Keratinocyte (primary cell): ENCODE measurements around the gene ZNF790. TPM values are rescaled to one million over a fixed set of nuclear protein-coding genes. Genes with fewer than 3 reads are reported as not detected.
A peak's percentile ranks its signal among the peaks of the same experiment; 100 is the strongest.

Experiments
- DNase-seq: peaks from one replicate; pipeline ENCODE4 v3.0.0-alpha.2; 2011; ENCODE audit warnings: low read depth, missing footprints, low spot score
- FAIRE-seq: peaks from 2 replicates; lab custom pipeline; 2011; peaks lifted over from hg19 to GRCh38; lab: Jason Lieb, UNC
- H2AFZ ChIP-seq: 2 replicates; pipeline ENCODE4 v1.6.0; 2012; ENCODE audit warnings: low read length, control low read depth, inconsistent platforms; ENCODE audit not compliant: control insufficient read depth
- H3K27ac ChIP-seq: 2 replicates; pipeline ENCODE4 v1.5.1; 2011; ENCODE audit warnings: low read length; ENCODE audit not compliant: control insufficient read depth, insufficient read depth
- H3K27me3 ChIP-seq: 3 replicates; pipeline ENCODE4 v1.6.0; 2011; ENCODE audit warnings: low read length; ENCODE audit not compliant: control insufficient read depth, insufficient read depth; ENCODE audit errors: extremely low read depth
- H3K36me3 ChIP-seq, 2 experiments: 2 replicates in 1 of 2; 3 replicates in 1 of 2; pipeline ENCODE4 v1.5.1; 2011; ENCODE audit warnings: low read length in 2 of 2, mild to moderate bottlenecking in 1 of 2; ENCODE audit not compliant: control insufficient read depth in 2 of 2, insufficient read depth in 2 of 2; ENCODE audit errors: extremely low read depth in 1 of 2
- H3K4me1 ChIP-seq: 3 replicates; pipeline ENCODE4 v1.5.1; 2011; ENCODE audit warnings: low read length; ENCODE audit not compliant: control insufficient read depth, insufficient read depth; ENCODE audit errors: extremely low read depth
- H3K4me2 ChIP-seq: 3 replicates; pipeline ENCODE4 v1.6.0; 2011; ENCODE audit warnings: low read depth, low read length; ENCODE audit not compliant: control insufficient read depth, insufficient read depth; ENCODE audit errors: extremely low read depth
- H3K4me3 ChIP-seq, 3 experiments: fragments of 200-600 bp in 1 of 3; sonication (generic) in 1 of 3; 2 replicates in 2 of 3; 3 replicates in 1 of 3; pipeline ENCODE4 v1.5.1; 2011 to 2016; ENCODE audit warnings: low read length in 3 of 3, mild to moderate bottlenecking in 3 of 3, control low read depth in 2 of 3, inconsistent platforms in 1 of 3, low read depth in 1 of 3, mixed read lengths in 1 of 3, mixed run types in 1 of 3, moderate library complexity in 1 of 3; ENCODE audit not compliant: control insufficient read depth in 2 of 3, insufficient read depth in 2 of 3; ENCODE audit errors: extremely low read depth in 1 of 3
- H3K79me2 ChIP-seq: 2 replicates; pipeline ENCODE4 v1.6.0; 2012; ENCODE audit warnings: low read length; ENCODE audit not compliant: control insufficient read depth, insufficient read depth
- H3K9ac ChIP-seq: 3 replicates; pipeline ENCODE4 v1.6.0; 2011; ENCODE audit warnings: low read length; ENCODE audit not compliant: control insufficient read depth, insufficient read depth; ENCODE audit errors: extremely low read depth
- H3K9me1 ChIP-seq: 3 replicates; pipeline ENCODE4 v1.6.0; 2011; ENCODE audit warnings: low read length; ENCODE audit not compliant: control insufficient read depth, insufficient read depth; ENCODE audit errors: extremely low read depth
- H3K9me3 ChIP-seq: 2 replicates; pipeline ENCODE4 v1.5.1; 2012; ENCODE audit warnings: low read depth, low read length; ENCODE audit not compliant: control insufficient read depth
- H4K20me1 ChIP-seq: 3 replicates; pipeline ENCODE4 v1.6.0; 2011; ENCODE audit warnings: low read length; ENCODE audit not compliant: control insufficient read depth, insufficient read depth; ENCODE audit errors: extremely low read depth
- CTCF ChIP-seq, 3 experiments: IDR thresholded peaks in 1 of 3; conservative IDR thresholded peaks in 1 of 3; optimal IDR thresholded peaks in 1 of 3; 2 replicates in 2 of 3; 3 replicates in 1 of 3; pipeline versions ENCODE3 to v1.5.1; 2011; ENCODE audit warnings: low read length in 3 of 3, mild to moderate bottlenecking in 3 of 3, moderate library complexity in 2 of 3, control low read depth in 1 of 3, inconsistent platforms in 1 of 3; ENCODE audit not compliant: insufficient read depth in 2 of 3; ENCODE audit errors: extremely low read depth in 1 of 3
- EZH2 ChIP-seq: IDR thresholded peaks from one replicate; pipeline ENCODE4 v1.6.1; 2012; ENCODE audit warnings: inconsistent platforms, mild to moderate bottlenecking, low read length, moderate library complexity
- dilution Hi-C: fragments of 300-500 bp; cut with MboI; formaldehyde crosslinking; loops from one replicate; pipeline ENCODE4 v1.7.0; 2020; ENCODE audit warnings: low sequenced_read_pairs; ENCODE audit not compliant: extremely low pct_ligation_motif_present
- polyA plus RNA-seq, 5 experiments: library from polyadenylated mRNA; depleted of rRNA in 3 of 5; stranded (reverse) in 3 of 5; stranded (forward) in 1 of 5; unstranded in 1 of 5; fragments of >200 nt; gene quantifications; 1 replicate in 1 of 5; 2 replicates in 3 of 5; 3 replicates in 1 of 5; pipeline versions ENCODE4 v1.2.1 to v1.2.3, GENCODE V29; 2011 to 2012; ENCODE audit warnings: missing spikeins in 2 of 5, low read depth in 1 of 5, low replicate concordance in 1 of 5

The ZNF790 gene
- polyA plus RNA-seq, 1 donor (not counting 4 experiments of a cell fraction or from before 2014, with no cell fraction given): 4.8 TPM

- TF ChIP-seq EZH2 (no peak), CTCF (optimal IDR thresholded peaks at IDR 0.05 in 1 of 3, IDR thresholded peaks at IDR 0.05 in 1 of 3, conservative IDR thresholded peaks at IDR 0.05 in 1 of 3; ENCODE audit: extremely low read depth in 1 of 3, insufficient read depth in 2 of 3, low read length in 3 of 3) (no peak)
- H3K9me1 ChIP-seq: no peaks in the 10 kb centered on the region
- DNase-seq (no peak), FAIRE-seq (no peak)
- peaks cover 3% of the 10 kb centered on the region for H3K4me1 ChIP-seq
- H3K9ac ChIP-seq: no peak overlapping the region
- H3K4me2 ChIP-seq: peak overlapping the region; percentile 45
- H4K20me1 ChIP-seq: no peaks in the 10 kb centered on the region
- no peaks in the 10 kb centered on the region for H3K79me2 ChIP-seq
- no peaks in the 10 kb centered on the region for H3K27me3 ChIP-seq
- no peaks in the 10 kb centered on the region for H3K36me3 ChIP-seq
- dilution Hi-C loops: no loop called here
- peak overlapping the region; percentile 46 for H2AFZ ChIP-seq
- peak overlapping the region in 2 of 3 experiments; percentile 18 to 37 for H3K4me3 ChIP-seq
- H3K9me3 ChIP-seq: peaks cover 9% of the 10 kb centered on the region
- H3K27ac ChIP-seq: no peak overlapping the region
These were observed 62.4 kb downstream of the ZNF790 start for GRCh38 chr19:36775768-36776167.

- FAIRE-seq (no peak), DNase-seq (no peak)
- Histone ChIP-seq H3K9ac (peak overlapping the region; percentile 79), H3K4me3 (peak overlapping the region; percentile 57 to 95 (median 83)), H3K27ac (peak overlapping the region; percentile 64), H4K20me1 (no peaks in the 10 kb centered on the region), H3K4me1 (peaks cover 3% of the 10 kb centered on the region), H3K36me3 (no peaks in the 10 kb centered on the region), H3K9me1 (no peaks in the 10 kb centered on the region), H2AFZ (peak overlapping the region; percentile 100), H3K4me2 (peak overlapping the region; percentile 99), H3K27me3 (no peaks in the 10 kb centered on the region), H3K79me2 (no peaks in the 10 kb centered on the region), H3K9me3 (peaks cover 11% of the 10 kb centered on the region)
- no peak for TF ChIP-seq CTCF (optimal IDR thresholded peaks at IDR 0.05 in 1 of 3, IDR thresholded peaks at IDR 0.05 in 1 of 3, conservative IDR thresholded peaks at IDR 0.05 in 1 of 3; ENCODE audit: extremely low read depth in 1 of 3, insufficient read depth in 2 of 3, low read length in 3 of 3)
- no peak for TF ChIP-seq EZH2
- dilution Hi-C loops: no loop called here
These were observed 65.0 kb downstream of the ZNF790 start for GRCh38 chr19:36773223-36773579.
